HG02623 (cell line): Measurements from ENCODE around the gene ADAR.
"Not testable (repeated sequence)": the region's sequence is repeated elsewhere in the genome, so short reads cannot be mapped to it uniquely, and the experiment has no call there.

Experiments
- ATAC-seq: cut with Tn5 transposase; IDR thresholded peaks from one replicate; pipeline ENCODE4 v1.9.1; 2021; ENCODE audit warnings: moderate library complexity; ENCODE audit not compliant: unreplicated experiment

Gene ADAR

GRCh38 chr1:154607609-154608396 lies at the start of gene ADAR:
Gene ADAR (minus strand): TSS chr1:154608186. CDS start chr1:154608006, 180 bp downstream.
- peak; percentile 58 for ATAC-seq

- no peak for ATAC-seq
Observed at GRCh38 chr1:154657556-154657955, 49.6 kb upstream of the ADAR start.

DNA sequence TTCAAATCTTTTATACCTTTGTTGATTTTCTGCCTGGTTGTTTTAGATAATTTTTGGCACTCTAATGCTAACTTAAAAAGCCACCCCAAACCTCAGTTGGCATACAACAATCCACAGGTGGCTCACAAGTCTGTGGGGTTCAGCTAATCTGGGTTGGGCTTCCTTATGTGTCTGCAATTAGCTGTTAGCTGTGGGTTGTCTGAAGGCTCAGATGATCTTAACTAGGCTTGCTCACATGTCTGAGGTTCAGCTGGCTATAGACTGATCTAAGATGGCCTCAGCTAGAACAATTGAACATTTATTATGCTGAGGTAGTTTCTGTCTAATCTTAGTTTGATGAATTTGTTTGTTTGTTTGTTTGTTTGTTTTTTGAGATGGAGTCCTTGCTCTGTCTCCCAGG lies 44.9 kb upstream of the ADAR start:
- no peak for ATAC-seq

GRCh38 chr1:154644724-154645123 lies 36.7 kb upstream of the ADAR start:
- not testable (repeated sequence) for ATAC-seq

- ATAC-seq: no peak
Observed at GRCh38 chr1:154641534-154641933, 33.5 kb upstream of the ADAR start.

DNA sequence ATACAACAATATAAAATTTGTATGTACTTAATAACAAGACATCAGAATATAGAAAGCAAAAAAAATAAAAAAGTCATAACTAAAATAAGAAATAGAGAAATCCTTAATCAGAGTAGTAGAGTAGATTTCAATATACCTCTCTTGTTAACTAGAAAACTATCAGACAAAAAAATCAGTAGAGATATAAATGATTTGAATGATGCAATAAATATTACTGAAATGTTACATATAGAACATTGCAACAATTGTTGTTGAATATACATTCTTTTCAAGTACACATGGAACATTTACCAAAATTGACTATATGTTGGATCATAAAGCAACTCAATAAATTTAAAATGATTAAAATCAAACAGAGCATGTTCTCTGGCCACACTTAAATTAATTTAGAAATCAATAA lies 31.9 kb upstream of the ADAR start:
- no peak for ATAC-seq

DNA sequence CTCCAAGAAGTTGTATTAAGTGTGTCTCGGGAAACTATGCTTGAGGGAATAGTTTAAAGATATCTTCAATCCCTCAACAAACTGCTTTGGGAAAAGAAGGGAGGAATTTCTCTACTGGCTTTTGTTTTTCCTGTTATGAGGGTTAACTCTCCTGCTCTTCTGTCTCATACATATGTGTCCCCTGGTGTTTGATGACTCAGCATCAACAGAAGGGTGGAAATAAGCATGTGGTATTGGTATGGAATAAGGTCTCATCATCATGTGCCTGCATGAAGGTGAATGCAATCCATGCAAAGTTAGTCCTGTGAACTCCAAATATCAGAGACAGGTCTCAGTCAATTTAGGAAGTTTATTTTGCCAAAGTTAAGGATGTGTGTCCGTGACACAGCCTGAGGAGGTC lies 27.2 kb upstream of the ADAR start:
- ATAC-seq: no peak

GRCh38 chr1:154629675-154630073 lies 21.7 kb upstream of the ADAR start:
- ATAC-seq: no peak

GRCh38 chr1:154629061-154629674 lies 21.2 kb upstream of the ADAR start:
- ATAC-seq: no peak

- ATAC-seq: peak; percentile 13
Observed at GRCh38 chr1:154628121-154628405, 20.1 kb upstream of the ADAR start.

GRCh38 chr1:154627257-154628120 lies 19.5 kb upstream of the ADAR start:
- peak; percentile 45 for ATAC-seq

- ATAC-seq: no peak
Observed at GRCh38 chr1:154626456-154627256, 18.7 kb upstream of the ADAR start.

- ATAC-seq: no peak
Observed at GRCh38 chr1:154624746-154625643, 17.0 kb upstream of the ADAR start.

- no peak for ATAC-seq
Observed at GRCh38 chr1:154623358-154623757, 15.4 kb upstream of the ADAR start.

DNA sequence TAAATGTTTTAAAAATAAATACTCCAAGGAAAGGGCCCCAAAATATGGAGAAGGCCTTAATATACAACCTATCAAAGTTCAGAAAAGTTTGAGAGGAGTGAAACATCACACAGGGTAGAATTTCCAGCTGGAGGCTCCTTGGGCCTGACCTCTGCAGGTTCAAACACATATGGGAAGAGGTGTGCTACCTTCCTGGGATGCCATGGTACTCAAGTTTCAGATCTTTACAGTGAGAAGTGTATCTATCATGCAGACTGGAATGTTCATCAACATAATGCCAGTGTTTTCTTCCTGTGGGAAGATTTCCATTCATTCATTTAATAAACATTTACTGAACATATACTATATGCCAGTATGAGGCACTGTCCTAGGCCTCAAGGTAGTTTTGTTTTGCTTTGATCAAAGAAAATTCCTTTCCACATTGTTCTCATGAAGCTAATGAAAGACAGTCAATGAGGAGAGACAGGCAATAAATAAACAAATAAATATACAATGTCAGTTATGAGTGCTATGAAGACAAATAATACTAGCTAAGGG lies 14.6 kb upstream of the ADAR start:
- ATAC-seq: no peak

DNA sequence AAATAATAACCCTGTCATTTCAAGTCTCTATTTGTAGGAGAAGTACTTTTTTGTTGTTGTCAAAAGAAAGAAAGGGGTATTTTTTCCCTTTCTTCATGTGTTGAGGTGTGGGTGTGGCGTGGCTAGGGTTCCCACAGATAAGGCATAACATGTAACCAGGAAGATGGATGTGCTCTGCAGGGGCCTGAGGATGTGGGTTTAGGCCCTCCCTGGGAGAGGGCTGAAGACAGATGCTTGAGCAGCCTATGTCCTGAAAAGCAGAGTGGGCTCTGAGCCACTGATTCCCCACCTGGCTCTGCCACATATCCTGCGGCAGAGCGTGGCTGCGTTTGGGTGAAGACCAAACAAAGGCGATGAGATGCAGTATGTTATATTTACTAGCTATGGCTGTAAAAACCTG lies 13.9 kb upstream of the ADAR start:
- no peak for ATAC-seq

DNA sequence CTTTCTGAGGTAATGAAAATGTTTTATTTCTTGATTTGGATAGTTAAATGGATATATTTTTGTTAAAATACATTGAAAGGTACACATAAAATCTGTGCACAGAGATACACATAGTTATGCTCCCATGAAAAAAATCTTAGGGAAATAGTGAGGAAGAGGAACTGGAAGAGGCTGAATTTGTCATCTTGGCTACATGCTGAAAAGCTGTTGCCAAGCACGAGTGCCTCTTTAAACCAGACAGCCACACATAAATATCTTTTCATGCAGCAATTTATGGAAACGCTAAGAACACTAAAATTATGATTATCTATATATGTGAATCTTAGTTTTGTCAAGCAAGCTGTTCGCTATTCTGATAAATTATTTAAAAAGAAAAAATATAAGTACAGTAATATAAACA lies 12.8 kb upstream of the ADAR start:
- no peak for ATAC-seq

DNA sequence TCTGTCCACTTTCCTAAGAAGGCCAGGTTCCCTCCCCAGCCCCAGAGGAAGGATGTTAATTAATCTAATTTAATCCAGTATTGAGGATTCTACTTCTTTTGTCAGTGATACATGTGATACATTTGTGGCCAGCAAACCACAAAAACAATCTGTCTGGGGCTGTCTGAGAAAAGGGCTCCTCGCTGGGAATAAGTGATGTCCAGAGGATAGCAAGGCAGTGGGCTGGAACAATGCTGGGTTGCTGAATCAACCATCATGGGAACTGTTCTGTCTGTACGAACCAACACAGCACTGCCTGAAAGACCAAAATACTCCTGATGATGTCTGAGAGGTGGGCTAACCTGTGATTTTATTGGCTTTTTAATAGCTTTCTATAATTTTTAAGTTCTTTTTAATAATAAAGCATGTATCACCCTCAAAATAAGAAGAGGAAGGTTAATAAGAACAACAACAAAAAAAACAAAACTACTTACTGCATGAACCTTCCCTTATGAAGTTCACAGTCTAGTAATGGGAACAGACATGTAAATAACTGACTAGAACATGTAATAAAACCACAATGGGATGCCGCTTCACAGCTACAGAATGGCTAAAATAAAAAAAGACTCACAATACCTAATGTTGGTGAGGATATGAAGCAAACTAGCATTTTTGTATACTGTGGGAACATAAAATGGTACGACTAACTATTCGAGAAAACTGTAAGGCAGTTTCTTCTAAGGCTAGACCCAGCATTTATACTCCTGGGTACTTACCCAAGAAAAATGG lies 11.4 kb upstream of the ADAR start:
- ATAC-seq: no peak
